HEK293 (cell line): ENCODE results near the gene PLEKHH3.

Experiments used
- BCL6B ChIP-seq: fragments of 450-650 bp; formaldehyde crosslinking; IDR thresholded peaks from 2 replicates; pipeline ENCODE4 v1.5.1; 2017; ENCODE audit warnings: missing biosample characterization, missing genetic modification characterization
- MYNN ChIP-seq: fragments of 450-650 bp; formaldehyde crosslinking; IDR thresholded peaks from 2 replicates; pipeline ENCODE4 v1.5.1; 2016; ENCODE audit warnings: missing biosample characterization, missing genetic modification characterization, borderline replicate concordance
- PRDM4 ChIP-seq: fragments of 450-650 bp; formaldehyde crosslinking; IDR thresholded peaks from 2 replicates; pipeline ENCODE4 v1.5.1; 2017; ENCODE audit warnings: missing biosample characterization, missing genetic modification characterization
- YY1 ChIP-seq: fragments of 450-650 bp; formaldehyde crosslinking; IDR thresholded peaks from 2 replicates; pipeline ENCODE4 v1.5.1; 2018; ENCODE audit warnings: missing biosample characterization, missing genetic modification characterization
- ZNF777 ChIP-seq: fragments of 450-650 bp; formaldehyde crosslinking; IDR thresholded peaks from 2 replicates; pipeline ENCODE4 v1.5.1; 2017; ENCODE audit warnings: missing biosample characterization, missing genetic modification characterization, borderline replicate concordance
- TF ChIP-seq, protein P1 (sequence below): fragments of 450-650 bp; formaldehyde crosslinking; IDR thresholded peaks from 2 replicates; pipeline ENCODE4 v1.5.1; 2016; ENCODE audit warnings: missing biosample characterization, missing genetic modification characterization

DNA sequence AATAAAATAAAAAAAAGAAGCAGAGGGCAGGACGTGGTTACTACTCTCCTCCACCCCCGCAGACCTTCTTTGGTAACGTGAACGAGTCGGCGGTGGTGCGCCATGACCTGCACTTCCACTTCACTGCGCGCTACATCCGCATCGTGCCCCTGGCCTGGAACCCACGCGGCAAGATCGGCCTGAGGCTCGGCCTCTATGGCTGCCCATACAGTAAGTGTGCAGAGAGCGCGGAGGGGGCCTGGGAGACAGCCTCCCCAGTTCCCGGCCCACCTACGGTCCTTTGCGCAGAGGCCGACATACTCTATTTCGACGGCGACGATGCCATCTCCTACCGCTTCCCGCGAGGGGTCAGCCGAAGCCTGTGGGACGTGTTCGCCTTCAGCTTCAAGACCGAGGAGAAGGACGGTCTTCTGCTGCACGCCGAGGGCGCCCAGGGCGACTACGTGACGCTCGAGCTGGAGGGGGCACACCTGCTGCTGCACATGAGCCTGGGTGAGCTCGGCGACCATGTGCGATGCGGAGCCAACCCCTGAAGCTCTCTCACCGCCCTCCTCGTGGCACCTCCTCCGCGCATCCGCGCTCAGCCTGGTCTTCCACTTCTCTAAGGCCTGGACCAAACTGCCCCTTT lies 8.2 kb upstream of the PLEKHH3 start:
- TF ChIP-seq MYNN (tag by site-specific recombination) (no peak), ZNF777 (no peak), BCL6B (no peak), PRDM4 (tag by site-specific recombination) (no peak), YY1 (tag by site-specific recombination) (no peak)
- TF ChIP-seq, protein P1, sequence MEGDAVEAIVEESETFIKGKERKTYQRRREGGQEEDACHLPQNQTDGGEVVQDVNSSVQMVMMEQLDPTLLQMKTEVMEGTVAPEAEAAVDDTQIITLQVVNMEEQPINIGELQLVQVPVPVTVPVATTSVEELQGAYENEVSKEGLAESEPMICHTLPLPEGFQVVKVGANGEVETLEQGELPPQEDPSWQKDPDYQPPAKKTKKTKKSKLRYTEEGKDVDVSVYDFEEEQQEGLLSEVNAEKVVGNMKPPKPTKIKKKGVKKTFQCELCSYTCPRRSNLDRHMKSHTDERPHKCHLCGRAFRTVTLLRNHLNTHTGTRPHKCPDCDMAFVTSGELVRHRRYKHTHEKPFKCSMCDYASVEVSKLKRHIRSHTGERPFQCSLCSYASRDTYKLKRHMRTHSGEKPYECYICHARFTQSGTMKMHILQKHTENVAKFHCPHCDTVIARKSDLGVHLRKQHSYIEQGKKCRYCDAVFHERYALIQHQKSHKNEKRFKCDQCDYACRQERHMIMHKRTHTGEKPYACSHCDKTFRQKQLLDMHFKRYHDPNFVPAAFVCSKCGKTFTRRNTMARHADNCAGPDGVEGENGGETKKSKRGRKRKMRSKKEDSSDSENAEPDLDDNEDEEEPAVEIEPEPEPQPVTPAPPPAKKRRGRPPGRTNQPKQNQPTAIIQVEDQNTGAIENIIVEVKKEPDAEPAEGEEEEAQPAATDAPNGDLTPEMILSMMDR (tag by site-specific recombination), result no peak
